CD4-positive, alpha-beta T cell treated with Interleukin-6 for 4 hours (primary cell): ENCODE results near the gene TNNI3.
"Not testable (repeated sequence)": the region's sequence is repeated elsewhere in the genome, so short reads cannot be mapped to it uniquely, and the experiment has no call there.

Experiments used
- DNase-seq: peaks from one replicate; pipeline ENCODE4 v3.0.0-alpha.2; 2020; ENCODE audit warnings: mixed read lengths

The TNNI3 gene

GRCh38 chr19:55172741-55173140, 15.2 kb upstream of the TNNI3 start:
- no peak for DNase-seq

GRCh38 chr19:55172318-55172717, 14.8 kb upstream of the TNNI3 start:
- not testable (repeated sequence) for DNase-seq

GRCh38 chr19:55171440-55171839, 13.9 kb upstream of the TNNI3 start:
- DNase-seq: no peak

- no peak for DNase-seq
Observed at GRCh38 chr19:55169136-55169535, 11.6 kb upstream of the TNNI3 start.

GRCh38 chr19:55166530-55167268, 9.2 kb upstream of the TNNI3 start, which contains the start of gene DNAAF3:
Gene DNAAF3 (minus strand): TSS chr19:55166613. CDS start chr19:55166413, 200 bp downstream.
- peak; percentile 36 for DNase-seq

GRCh38 chr19:55165952-55166529, 8.5 kb upstream of the TNNI3 start:
- peak; percentile 22 for DNase-seq

- DNase-seq: no peak
Observed at GRCh38 chr19:55161571-55162322, 4.2 kb upstream of the TNNI3 start.

GRCh38 chr19:55160986-55161365, 3.4 kb upstream of the TNNI3 start:
- DNase-seq: no peak

- DNase-seq: peak; percentile 80
Observed at GRCh38 chr19:55160128-55160985, 2.8 kb upstream of the TNNI3 start.

- DNase-seq: no peak
Observed at GRCh38 chr19:55158848-55159749, 1.6 kb upstream of the TNNI3 start.

GRCh38 chr19:55158423-55158822, 891 bp upstream of the TNNI3 start:
- no peak for DNase-seq

GRCh38 chr19:55156202-55157063, 1.1 kb downstream of the TNNI3 start:
- peak; percentile 29 for DNase-seq

- DNase-seq: not testable (repeated sequence)
Observed at GRCh38 chr19:55155784-55156183, 1.7 kb downstream of the TNNI3 start.

GRCh38 chr19:55153652-55154264, 3.8 kb downstream of the TNNI3 start:
- no peak for DNase-seq

- DNase-seq: no peak
Observed at GRCh38 chr19:55152017-55152416, 5.5 kb downstream of the TNNI3 start.

- DNase-seq: no peak
Observed at GRCh38 chr19:55149078-55150003, 8.2 kb downstream of the TNNI3 start, which contains the start of gene TNNT1. Gene TNNT1 (minus strand): TSS chr19:55149206. CDS start chr19:55147157, 2,049 bp downstream.

- no peak for DNase-seq
Observed at GRCh38 chr19:55147545-55148251, 9.8 kb downstream of the TNNI3 start.

GRCh38 chr19:55146705-55147273, 10.7 kb downstream of the TNNI3 start:
- no peak for DNase-seq
